NCI-H1105 (cell line): ENCODE measurements around the gene PLLP.

ENCODE experiments used
- DNase-seq: peaks from one replicate; lab custom pipeline; 2025; lab: John Stamatoyannopoulos, UW

Gene PLLP

GRCh38 chr16:57256601-57257395 is 27.7 kb downstream of the PLLP start:
- DNase-seq: no peak

GRCh38 chr16:57255686-57256415 is 28.6 kb downstream of the PLLP start:
- no peak for DNase-seq

- DNase-seq: no peak
These were observed 31.0 kb downstream of the PLLP start for GRCh38 chr16:57253466-57253865.

- no peak for DNase-seq
These were observed 32.2 kb downstream of the PLLP start for GRCh38 chr16:57252148-57252721.

- DNase-seq: no peak
These were observed 33.1 kb downstream of the PLLP start for GRCh38 chr16:57251352-57251751.

- no peak for DNase-seq
These were observed 38.9 kb downstream of the PLLP start for GRCh38 chr16:57245472-57246113.

GRCh38 chr16:57244767-57245471 is 39.6 kb downstream of the PLLP start, which contains the start of gene ARL2BP:
Gene ARL2BP (plus strand): TSS chr16:57245259. CDS start chr16:57245368, 109 bp downstream.
- DNase-seq: peak; percentile 78

GRCh38 chr16:57244463-57244766 is 40.1 kb downstream of the PLLP start:
- no peak for DNase-seq

- DNase-seq: no peak
These were observed 41.8 kb downstream of the PLLP start for GRCh38 chr16:57242650-57243049.

- DNase-seq: no peak
These were observed 43.6 kb downstream of the PLLP start for GRCh38 chr16:57240851-57241250.

- no peak for DNase-seq
These were observed 45.4 kb downstream of the PLLP start for GRCh38 chr16:57239107-57239506.

GRCh38 chr16:57238682-57239081 is 45.8 kb downstream of the PLLP start:
- DNase-seq: no peak

GRCh38 chr16:57236022-57236350 is 48.5 kb downstream of the PLLP start:
- no peak for DNase-seq

- peak; percentile 72 for DNase-seq
These were observed 49.1 kb downstream of the PLLP start for GRCh38 chr16:57235128-57236021.

- no peak for DNase-seq
These were observed 49.8 kb downstream of the PLLP start for GRCh38 chr16:57234707-57235092.

GRCh38 chr16:57233944-57234706 is 50.3 kb downstream of the PLLP start:
- no peak for DNase-seq

- no peak for DNase-seq
These were observed 52.6 kb downstream of the PLLP start for GRCh38 chr16:57231821-57232350.

GRCh38 chr16:57229079-57229478 is 55.4 kb downstream of the PLLP start:
- DNase-seq: no peak

- DNase-seq: no peak
These were observed 57.5 kb downstream of the PLLP start for GRCh38 chr16:57226701-57227621.
